HG03439 (cell line): Measurements from ENCODE around the gene KIF13A.
"Not testable (repeated sequence)": the region's sequence is repeated elsewhere in the genome, so short reads cannot be mapped to it uniquely, and the experiment has no call there.

ENCODE experiments used
- ATAC-seq: cut with Tn5 transposase; IDR thresholded peaks from one replicate; pipeline ENCODE4 v1.9.1; 2021; ENCODE audit warnings: mild to moderate bottlenecking, moderate library complexity; ENCODE audit not compliant: unreplicated experiment

KIF13A gene

GRCh38 chr6:17851720-17852161 is 135.7 kb downstream of the KIF13A start:
- no peak for ATAC-seq

- ATAC-seq: no peak
Observed at GRCh38 chr6:17851001-17851719, 136.3 kb downstream of the KIF13A start.

- no peak for ATAC-seq
Observed at GRCh38 chr6:17850281-17850680, 137.2 kb downstream of the KIF13A start.

GRCh38 chr6:17847203-17847760 is 140.2 kb downstream of the KIF13A start:
- no peak for ATAC-seq

- no peak for ATAC-seq
Observed at GRCh38 chr6:17846762-17847161, 140.7 kb downstream of the KIF13A start.

- ATAC-seq: no peak
Observed at GRCh38 chr6:17845598-17845997, 141.8 kb downstream of the KIF13A start.

GRCh38 chr6:17844967-17845366 is 142.5 kb downstream of the KIF13A start:
- not testable (repeated sequence) for ATAC-seq

GRCh38 chr6:17842934-17843821 is 144.3 kb downstream of the KIF13A start:
- no peak for ATAC-seq

- ATAC-seq: no peak
Observed at GRCh38 chr6:17842014-17842776, 145.2 kb downstream of the KIF13A start.

- ATAC-seq: no peak
Observed at GRCh38 chr6:17839513-17840223, 147.8 kb downstream of the KIF13A start.

GRCh38 chr6:17836293-17836692 is 151.1 kb downstream of the KIF13A start:
- ATAC-seq: no peak

- no peak for ATAC-seq
Observed at GRCh38 chr6:17835784-17836183, 151.7 kb downstream of the KIF13A start.

GRCh38 chr6:17831135-17831534 is 156.3 kb downstream of the KIF13A start:
- ATAC-seq: no peak

GRCh38 chr6:17829905-17830304 is 157.5 kb downstream of the KIF13A start:
- no peak for ATAC-seq

- ATAC-seq: no peak
Observed at GRCh38 chr6:17828149-17828548, 159.3 kb downstream of the KIF13A start.

GRCh38 chr6:17826301-17826700 is 161.1 kb downstream of the KIF13A start:
- ATAC-seq: no peak

- no peak for ATAC-seq
Observed at GRCh38 chr6:17820055-17820454, 167.4 kb downstream of the KIF13A start.

- no peak for ATAC-seq
Observed at GRCh38 chr6:17817763-17818162, 169.7 kb downstream of the KIF13A start.

GRCh38 chr6:17816921-17817611 is 170.4 kb downstream of the KIF13A start:
- no peak for ATAC-seq

GRCh38 chr6:17813542-17813941 is 173.9 kb downstream of the KIF13A start:
- ATAC-seq: no peak
